Measurements from ENCODE around the gene ZNF772. TPM values are rescaled to one million over a fixed set of nuclear protein-coding genes. Genes with fewer than 3 reads are reported as not detected.

Gene ZNF772
- total RNA-seq, 4 donors from 2014 or later = 6.1 to 15.0 (median 10.9) TPM

DNA sequence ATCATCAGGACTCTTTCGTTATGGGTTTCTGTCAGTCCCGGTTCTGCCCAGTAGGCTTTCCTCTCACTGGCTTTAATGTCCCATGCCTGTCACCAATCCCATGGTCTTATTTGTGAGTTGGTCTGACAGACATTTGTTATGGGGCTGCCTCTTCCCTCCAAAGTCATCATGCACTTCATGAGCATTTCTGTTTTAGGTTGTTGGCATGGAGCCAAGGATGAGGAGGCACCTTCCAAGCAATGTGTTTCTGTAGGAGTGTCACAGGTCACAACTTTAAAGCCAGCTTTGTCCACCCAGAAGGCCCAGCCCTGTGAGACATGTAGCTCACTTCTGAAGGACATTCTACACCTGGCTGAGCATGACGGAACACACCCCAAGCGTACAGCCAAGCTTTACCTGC, 57.9 kb downstream of the ZNF772 start:
- Histone ChIP-seq H3K9me3 (peaks cover 29% of the 10 kb centered on the region), H3K27ac (no peak overlapping the region), H3K27me3 (no peaks in the 10 kb centered on the region), H3K4me1 (no peaks in the 10 kb centered on the region), H3K36me3 (peaks cover 75% of the 10 kb centered on the region), H3K4me3 (no peak overlapping the region)
- no peak for DNase-seq (ENCODE audit: low spot score in 2 of 2)
- 100% methylated on average over 3 of the region's 4 CpGs for WGBS
- TF ChIP-seq EP300 (IDR thresholded peaks at IDR 0.05) (no peak), POLR2A (IDR thresholded peaks at IDR 0.05) (no peak), POLR2AphosphoS5 (IDR thresholded peaks at IDR 0.05) (no peak)
- TF ChIP-seq, protein P1, sequence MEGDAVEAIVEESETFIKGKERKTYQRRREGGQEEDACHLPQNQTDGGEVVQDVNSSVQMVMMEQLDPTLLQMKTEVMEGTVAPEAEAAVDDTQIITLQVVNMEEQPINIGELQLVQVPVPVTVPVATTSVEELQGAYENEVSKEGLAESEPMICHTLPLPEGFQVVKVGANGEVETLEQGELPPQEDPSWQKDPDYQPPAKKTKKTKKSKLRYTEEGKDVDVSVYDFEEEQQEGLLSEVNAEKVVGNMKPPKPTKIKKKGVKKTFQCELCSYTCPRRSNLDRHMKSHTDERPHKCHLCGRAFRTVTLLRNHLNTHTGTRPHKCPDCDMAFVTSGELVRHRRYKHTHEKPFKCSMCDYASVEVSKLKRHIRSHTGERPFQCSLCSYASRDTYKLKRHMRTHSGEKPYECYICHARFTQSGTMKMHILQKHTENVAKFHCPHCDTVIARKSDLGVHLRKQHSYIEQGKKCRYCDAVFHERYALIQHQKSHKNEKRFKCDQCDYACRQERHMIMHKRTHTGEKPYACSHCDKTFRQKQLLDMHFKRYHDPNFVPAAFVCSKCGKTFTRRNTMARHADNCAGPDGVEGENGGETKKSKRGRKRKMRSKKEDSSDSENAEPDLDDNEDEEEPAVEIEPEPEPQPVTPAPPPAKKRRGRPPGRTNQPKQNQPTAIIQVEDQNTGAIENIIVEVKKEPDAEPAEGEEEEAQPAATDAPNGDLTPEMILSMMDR (IDR thresholded peaks at IDR 0.05) = no peak

Other genes starting within 250 kb of the ZNF772 start
- 1 to 10 TPM in 3 of 4 donors, not detected in 1; 1.1 to 3.1 (median 2.3) TPM for gene AURKC, start 246.5 kb downstream of the ZNF772 start, total RNA-seq
- 10 to 100 TPM; 18.0 to 24.6 (median 18.9) TPM for gene ZNF805, start 236.9 kb downstream of the ZNF772 start, total RNA-seq
- 100 to 1,000 TPM in 1 of 4 donors, 10 to 100 TPM in 3; 75.2 to 101 (median 78.6) TPM for gene ZNF460, start 197.1 kb downstream of the ZNF772 start, total RNA-seq
- gene ZNF543, start 157.1 kb downstream of the ZNF772 start, total RNA-seq = 10 to 100 TPM in 3 of 4 donors, 1 to 10 TPM in 1; 9.8 to 15.8 (median 11.6) TPM
- gene ZNF304, start 126.3 kb downstream of the ZNF772 start, total RNA-seq = 10 to 100 TPM in 3 of 4 donors, 1 to 10 TPM in 1; 10.0 to 12.4 (median 11.3) TPM
- gene TRAPPC2B, start 114.0 kb downstream of the ZNF772 start, total RNA-seq = 10 to 100 TPM; 16.5 to 20.7 (median 19.9) TPM
- 1 to 10 TPM; 1.8 to 4.2 (median 2.7) TPM for gene ZNF547, start 114.0 kb downstream of the ZNF772 start, total RNA-seq
- gene ZNF548, start 87.7 kb downstream of the ZNF772 start, total RNA-seq = 10 to 100 TPM; 18.8 to 30.9 (median 25.7) TPM
- gene ZNF17, start 66.4 kb downstream of the ZNF772 start, total RNA-seq = 10 to 100 TPM; 10.2 to 23.8 (median 15.2) TPM
- gene ZNF749, start 42.2 kb downstream of the ZNF772 start, total RNA-seq = 10 to 100 TPM in 3 of 4 donors, 1 to 10 TPM in 1; 8.3 to 15.5 (median 13.5) TPM
- 1 to 10 TPM in 3 of 4 donors, under 1 TPM in 1; 0.76 to 3.9 (median 1.2) TPM for gene VN1R1, start 20.4 kb downstream of the ZNF772 start, total RNA-seq
- 10 to 100 TPM in 1 of 4 donors, 1 to 10 TPM in 3; 7.9 to 20.4 (median 8.9) TPM for gene ZNF419, start 10.2 kb upstream of the ZNF772 start, total RNA-seq
- gene ZNF773, start 22.4 kb upstream of the ZNF772 start, total RNA-seq = 10 to 100 TPM; 10.5 to 24.1 (median 16.2) TPM
- gene ZNF549, start 49.8 kb upstream of the ZNF772 start, total RNA-seq = 1 to 10 TPM; 3.4 to 9.5 (median 4.9) TPM
- 10 to 100 TPM in 2 of 4 donors, 1 to 10 TPM in 2; 6.6 to 21.9 (median 11.3) TPM for gene ZNF550, start 82.3 kb upstream of the ZNF772 start, total RNA-seq
- gene ZNF416, start 101.3 kb upstream of the ZNF772 start, total RNA-seq = 1 to 10 TPM; 5.3 to 8.7 (median 6.1) TPM
- 1 to 10 TPM; 3.0 to 5.7 (median 4.1) TPM for gene ZIK1, start 106.6 kb upstream of the ZNF772 start, total RNA-seq
- 1 to 10 TPM; 4.7 to 9.7 (median 7.2) TPM for gene ZNF530, start 122.3 kb upstream of the ZNF772 start, total RNA-seq
- gene ZNF134, start 136.7 kb upstream of the ZNF772 start, total RNA-seq = 10 to 100 TPM; 15.8 to 35.0 (median 21.5) TPM
- gene ZNF211, start 155.6 kb upstream of the ZNF772 start, total RNA-seq = 10 to 100 TPM in 3 of 4 donors, 1 to 10 TPM in 1; 7.5 to 21.3 (median 14.1) TPM
- gene ZSCAN4, start 191.4 kb upstream of the ZNF772 start, total RNA-seq = 1 to 10 TPM in 2 of 4 donors, not detected in 2; 2.3 to 3.9 TPM
- 10 to 100 TPM; 21.5 to 42.3 (median 29.7) TPM for gene ZNF551, start 204.4 kb upstream of the ZNF772 start, total RNA-seq
- gene ZNF154, start 231.6 kb upstream of the ZNF772 start, total RNA-seq = 1 to 10 TPM in 2 of 4 donors, under 1 TPM in 1, not detected in 1; 0.13 to 1.3 (median 1.3) TPM

All from suprapubic skin (tissue), 4 donors.